Measurements from ENCODE around the gene NLRP1.

GRCh38 chr17:5563456-5563855 lies 20.9 kb downstream of the NLRP1 start:
- TF ChIP-seq, protein P1, sequence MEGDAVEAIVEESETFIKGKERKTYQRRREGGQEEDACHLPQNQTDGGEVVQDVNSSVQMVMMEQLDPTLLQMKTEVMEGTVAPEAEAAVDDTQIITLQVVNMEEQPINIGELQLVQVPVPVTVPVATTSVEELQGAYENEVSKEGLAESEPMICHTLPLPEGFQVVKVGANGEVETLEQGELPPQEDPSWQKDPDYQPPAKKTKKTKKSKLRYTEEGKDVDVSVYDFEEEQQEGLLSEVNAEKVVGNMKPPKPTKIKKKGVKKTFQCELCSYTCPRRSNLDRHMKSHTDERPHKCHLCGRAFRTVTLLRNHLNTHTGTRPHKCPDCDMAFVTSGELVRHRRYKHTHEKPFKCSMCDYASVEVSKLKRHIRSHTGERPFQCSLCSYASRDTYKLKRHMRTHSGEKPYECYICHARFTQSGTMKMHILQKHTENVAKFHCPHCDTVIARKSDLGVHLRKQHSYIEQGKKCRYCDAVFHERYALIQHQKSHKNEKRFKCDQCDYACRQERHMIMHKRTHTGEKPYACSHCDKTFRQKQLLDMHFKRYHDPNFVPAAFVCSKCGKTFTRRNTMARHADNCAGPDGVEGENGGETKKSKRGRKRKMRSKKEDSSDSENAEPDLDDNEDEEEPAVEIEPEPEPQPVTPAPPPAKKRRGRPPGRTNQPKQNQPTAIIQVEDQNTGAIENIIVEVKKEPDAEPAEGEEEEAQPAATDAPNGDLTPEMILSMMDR (IDR thresholded peaks at IDR 0.05): no peak
- TF ChIP-seq POLR2A (IDR thresholded peaks at IDR 0.05) (no peak), POLR2AphosphoS5 (IDR thresholded peaks at IDR 0.05) (no peak)

Measured in stomach (tissue), 4 donors.